AG10803 (cell line): ENCODE data around the gene MICAL1.

ENCODE experiments used
- DNase-seq: peaks from one replicate; pipeline ENCODE4 v3.0.0; 2010; ENCODE audit warnings: low read depth
- H3K4me3 ChIP-seq: 2 replicates; pipeline ENCODE4 v1.5.1; 2011; ENCODE audit warnings: mild to moderate bottlenecking, low read length, control low read depth
- CTCF ChIP-seq: conservative IDR thresholded peaks from 2 replicates; pipeline ENCODE4 v1.5.1; 2011; ENCODE audit warnings: mild to moderate bottlenecking, low read length, control low read depth, inconsistent platforms

The MICAL1 gene

GRCh38 chr6:109477184-109477583 is 21.6 kb upstream of the MICAL1 start:
- H3K4me3 ChIP-seq = no peak overlapping the region
- no peak for DNase-seq
- no peak for TF ChIP-seq CTCF

GRCh38 chr6:109475625-109476024 is 20.1 kb upstream of the MICAL1 start:
- H3K4me3 ChIP-seq = no peak overlapping the region
- DNase-seq = no peak
- TF ChIP-seq CTCF = no peak

GRCh38 chr6:109474995-109475394 is 19.4 kb upstream of the MICAL1 start:
- no peak for DNase-seq

GRCh38 chr6:109473120-109473519 is 17.5 kb upstream of the MICAL1 start:
- DNase-seq = no peak
- H3K4me3 ChIP-seq = no peak overlapping the region
- TF ChIP-seq CTCF = no peak

More at GRCh38 chr6:109474995-109475394, 19.4 kb upstream of the MICAL1 start:
- no peak for TF ChIP-seq CTCF
- no peak overlapping the region for H3K4me3 ChIP-seq

- no peak for DNase-seq
- no peak for TF ChIP-seq CTCF
- no peak overlapping the region for H3K4me3 ChIP-seq
Measured at GRCh38 chr6:109472132-109472995, 16.8 kb upstream of the MICAL1 start.

- no peak overlapping the region for H3K4me3 ChIP-seq
- DNase-seq = no peak
- no peak for TF ChIP-seq CTCF
Measured at GRCh38 chr6:109471105-109471810, 15.7 kb upstream of the MICAL1 start.
